Caco-2 (cell line): ENCODE data around the gene TGFA. TPM values are rescaled to one million over a fixed set of nuclear protein-coding genes. Genes with fewer than 3 reads are reported as not detected.

Experiments used
- BruUV-seq: library from RNA; stranded (reverse); fragments of 400-500 nt; replicated peaks from 2 replicates; lab custom pipeline; 2021; lab: Mats Ljungman, UMichigan
- CTCF ChIA-PET: fragments of 300-600 bp; sonication (Branson Sonifier 250); formaldehyde crosslinking; loops from one replicate; lab custom pipeline; 2022; ENCODE audit warnings: antibody characterized with exemption; lab: Charles Lee
- POLR2A ChIA-PET: fragments of 300-600 bp; sonication (Branson Sonifier 250); formaldehyde crosslinking; loops from one replicate; lab custom pipeline; 2022; ENCODE audit warnings: antibody characterized with exemption; lab: Charles Lee
- DNase-seq, 2 experiments: peaks; one replicate each; pipeline versions ENCODE4 v3.0.0 to v3.0.0-alpha.2; 2020 to 2022
- H3K27me3 ChIP-seq: replicated peaks from 2 replicates; pipeline ENCODE4 v1.6.0; 2011; ENCODE audit warnings: low read length; ENCODE audit not compliant: control insufficient read depth, insufficient read depth
- H3K36me3 ChIP-seq: 2 replicates; pipeline ENCODE4 v1.5.1; 2011; ENCODE audit warnings: low read length; ENCODE audit not compliant: control insufficient read depth, insufficient read depth
- H3K4me1 ChIP-seq: fragments of 250-450 bp; sonication (Bioruptor Pico); 2 replicates; pipeline ENCODE4 v1.5.1; 2020; ENCODE audit warnings: mild to moderate bottlenecking
- H3K4me3 ChIP-seq: 2 replicates; pipeline ENCODE4 v1.5.1; 2011; ENCODE audit warnings: low read depth, mild to moderate bottlenecking, control low read depth, low read length
- H3K9me3 ChIP-seq: fragments of 250-450 bp; sonication (Bioruptor Pico); 2 replicates; pipeline ENCODE4 v1.5.1; 2020; ENCODE audit warnings: mild to moderate bottlenecking, moderate library complexity
- H3K27ac Mint-ChIP-seq: one replicate; pipeline ENCODE4 v1.8.0; 2022; ENCODE audit warnings: mixed read lengths; ENCODE audit not compliant: unreplicated experiment
- H3K27me3 Mint-ChIP-seq: one replicate; pipeline ENCODE4 v1.8.0; 2022; ENCODE audit warnings: mixed read lengths; ENCODE audit not compliant: insufficient read depth, unreplicated experiment
- H3K36me3 Mint-ChIP-seq: one replicate; pipeline ENCODE4 v1.8.0; 2022; ENCODE audit warnings: mild to moderate bottlenecking, mixed read lengths; ENCODE audit not compliant: insufficient read depth, unreplicated experiment
- H3K4me1 Mint-ChIP-seq: one replicate; pipeline ENCODE4 v1.8.0; 2022; ENCODE audit warnings: low read depth, mixed read lengths; ENCODE audit not compliant: unreplicated experiment
- H3K4me3 Mint-ChIP-seq: one replicate; pipeline ENCODE4 v1.8.0; 2022; ENCODE audit warnings: mild to moderate bottlenecking, moderate library complexity, mixed read lengths; ENCODE audit not compliant: unreplicated experiment
- H3K9me3 Mint-ChIP-seq: one replicate; pipeline ENCODE4 v1.8.0; 2022; ENCODE audit warnings: mixed read lengths; ENCODE audit not compliant: unreplicated experiment
- intact Hi-C: fragments of 100-400 bp; cut with micrococcal nuclease; formaldehyde crosslinking; loops from one replicate; pipeline ENCODE4 v1.10.0; 2022; ENCODE audit not compliant: unreplicated experiment
- total RNA-seq: library from RNA; stranded (reverse); gene quantifications from 2 replicates; pipeline ENCODE4 v1.2.3, GENCODE V29; 2022
- TF ChIP-seq, protein P1 (sequence below), 2 experiments: fragments of 200-600 bp in 1 of 2; IDR thresholded peaks; 1 replicate in 1 of 2; 2 replicates in 1 of 2; pipeline versions ENCODE4 v1.5.1 to v1.8.0; 2011 to 2022; ENCODE audit warnings: antibody characterized with exemption in 1 of 2, control low read depth in 1 of 2, inconsistent platforms in 1 of 2, low read depth in 1 of 2, low read length in 1 of 2, mild to moderate bottlenecking in 1 of 2, moderate library complexity in 1 of 2; ENCODE audit not compliant: insufficient read depth in 1 of 2, severe bottlenecking in 1 of 2, unreplicated experiment in 1 of 2

The TGFA gene
- total RNA-seq, 1 experiment from 2014 or later, result 0.70 TPM

DNA sequence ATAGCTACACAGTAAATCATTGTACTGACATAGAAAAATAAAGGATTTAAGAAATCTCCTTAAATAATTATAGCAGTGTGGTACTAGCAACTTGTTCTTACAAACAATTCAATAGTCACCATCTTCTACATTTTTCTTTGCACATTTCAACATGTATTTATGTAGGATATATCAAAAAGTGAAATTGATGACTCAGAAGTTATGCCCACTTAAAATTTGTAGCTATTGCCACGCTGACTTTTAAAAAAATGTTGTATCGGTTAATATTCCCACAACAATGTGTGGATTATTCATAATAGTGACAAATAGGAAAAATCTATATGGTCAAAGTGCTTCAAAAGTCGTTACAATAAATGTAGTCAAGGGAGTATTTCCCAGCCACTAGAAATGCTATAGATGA lies 6.7 kb downstream of the TGFA start:
- POLR2A ChIA-PET, result no interaction called here
- H3K27me3 ChIP-seq, result 0 out of 2 replicates have a peak, but pooled peaks cover 4% of the 10 kb centered on the region
- Mint-ChIP-seq H3K9me3 (no peaks in the 10 kb centered on the region), H3K27ac (no peak overlapping the region), H3K4me3 (no peak overlapping the region), H3K36me3 (no peaks in the 10 kb centered on the region), H3K27me3 (peaks cover 24% of the 10 kb centered on the region), H3K4me1 (no peaks in the 10 kb centered on the region)
- TF ChIP-seq, protein P1, sequence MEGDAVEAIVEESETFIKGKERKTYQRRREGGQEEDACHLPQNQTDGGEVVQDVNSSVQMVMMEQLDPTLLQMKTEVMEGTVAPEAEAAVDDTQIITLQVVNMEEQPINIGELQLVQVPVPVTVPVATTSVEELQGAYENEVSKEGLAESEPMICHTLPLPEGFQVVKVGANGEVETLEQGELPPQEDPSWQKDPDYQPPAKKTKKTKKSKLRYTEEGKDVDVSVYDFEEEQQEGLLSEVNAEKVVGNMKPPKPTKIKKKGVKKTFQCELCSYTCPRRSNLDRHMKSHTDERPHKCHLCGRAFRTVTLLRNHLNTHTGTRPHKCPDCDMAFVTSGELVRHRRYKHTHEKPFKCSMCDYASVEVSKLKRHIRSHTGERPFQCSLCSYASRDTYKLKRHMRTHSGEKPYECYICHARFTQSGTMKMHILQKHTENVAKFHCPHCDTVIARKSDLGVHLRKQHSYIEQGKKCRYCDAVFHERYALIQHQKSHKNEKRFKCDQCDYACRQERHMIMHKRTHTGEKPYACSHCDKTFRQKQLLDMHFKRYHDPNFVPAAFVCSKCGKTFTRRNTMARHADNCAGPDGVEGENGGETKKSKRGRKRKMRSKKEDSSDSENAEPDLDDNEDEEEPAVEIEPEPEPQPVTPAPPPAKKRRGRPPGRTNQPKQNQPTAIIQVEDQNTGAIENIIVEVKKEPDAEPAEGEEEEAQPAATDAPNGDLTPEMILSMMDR (IDR thresholded peaks at IDR 0.05; ENCODE audit: insufficient read depth in 1 of 2, low read depth in 1 of 2, low read length in 1 of 2, severe bottlenecking in 1 of 2, unreplicated experiment in 1 of 2), result no peak
- no peaks in the 10 kb centered on the region for H3K36me3 ChIP-seq
- H3K4me3 ChIP-seq, result no peak overlapping the region
- no TSS peak for BruUV-seq
- intact Hi-C loops, result no loop called here
- no peak for DNase-seq
- CTCF ChIA-PET, result interaction anchor here (0.7 kb wide), 1 partner anchor 9 kb away, joined by 3 read pairs; no protein-coding TSS in a partner anchor
- no peaks in the 10 kb centered on the region; the same call in 1 of the 2 replicates for H3K4me1 ChIP-seq
- no peaks in the 10 kb centered on the region for H3K9me3 ChIP-seq

- POLR2A ChIA-PET, result no interaction called here
- H3K4me3 Mint-ChIP-seq, result no peak overlapping the region
- H3K4me1 Mint-ChIP-seq, result no peaks in the 10 kb centered on the region
- H3K27me3 ChIP-seq, result 0 out of 2 replicates have a peak, but pooled peaks cover 4% of the 10 kb centered on the region
- CTCF ChIA-PET, result no interaction called here
- no peak for DNase-seq
- H3K4me3 ChIP-seq, result no peak overlapping the region
- no peaks in the 10 kb centered on the region for H3K9me3 Mint-ChIP-seq
- H3K27ac Mint-ChIP-seq, result no peak overlapping the region
- peaks cover 24% of the 10 kb centered on the region for H3K27me3 Mint-ChIP-seq
- no TSS peak for BruUV-seq
- H3K9me3 ChIP-seq, result no peaks in the 10 kb centered on the region
- H3K36me3 ChIP-seq, result no peaks in the 10 kb centered on the region
- intact Hi-C loops, result no loop called here
- TF ChIP-seq, protein P1 (IDR thresholded peaks at IDR 0.05; ENCODE audit: insufficient read depth in 1 of 2, low read depth in 1 of 2, low read length in 1 of 2, severe bottlenecking in 1 of 2, unreplicated experiment in 1 of 2), result no peak
- no peaks in the 10 kb centered on the region for H3K4me1 ChIP-seq
- H3K36me3 Mint-ChIP-seq, result no peaks in the 10 kb centered on the region
Measured at GRCh38 chr2:70546376-70546775, 7.2 kb downstream of the TGFA start.

DNA sequence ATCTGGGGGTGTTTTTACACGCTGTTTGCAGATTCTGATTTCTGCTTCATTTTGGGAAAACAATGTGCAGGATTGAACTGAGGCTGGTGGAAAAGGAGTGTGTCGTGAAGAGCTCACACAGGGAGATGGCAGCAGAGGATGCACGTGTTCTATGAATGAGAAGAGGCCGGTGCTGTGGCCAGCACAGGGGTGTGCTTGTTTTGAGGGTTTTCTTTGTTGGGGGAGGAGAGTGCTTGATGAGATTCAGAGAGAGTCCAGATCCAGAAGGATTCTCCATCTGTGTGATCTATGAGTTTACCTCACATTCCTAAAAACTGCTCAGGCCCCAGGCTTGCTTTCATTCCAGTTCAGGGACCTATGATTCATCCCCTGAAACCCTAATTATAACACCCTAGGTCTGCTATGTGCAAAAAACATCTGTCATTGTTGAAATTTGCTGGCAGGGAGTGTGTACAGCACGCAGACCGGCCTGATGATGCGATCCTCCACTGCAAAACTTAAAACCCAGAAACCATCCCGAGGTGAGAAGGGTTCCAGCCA lies 12.1 kb downstream of the TGFA start:
- no peaks in the 10 kb centered on the region for H3K36me3 Mint-ChIP-seq
- Histone ChIP-seq H3K4me1 (no peaks in the 10 kb centered on the region), H3K4me3 (no peak overlapping the region), H3K27me3 (no peaks in the 10 kb centered on the region; the same call in 1 of the 2 replicates), H3K9me3 (no peaks in the 10 kb centered on the region), H3K36me3 (no peaks in the 10 kb centered on the region)
- TF ChIP-seq, protein P1 (IDR thresholded peaks at IDR 0.05; ENCODE audit: insufficient read depth in 1 of 2, low read depth in 1 of 2, low read length in 1 of 2, severe bottlenecking in 1 of 2, unreplicated experiment in 1 of 2), result peak in 1 of 2 experiments; percentile 14
- BruUV-seq, result no TSS peak
- H3K9me3 Mint-ChIP-seq, result peaks cover 4% of the 10 kb centered on the region
- POLR2A ChIA-PET, result no interaction called here
- H3K4me1 Mint-ChIP-seq, result no peaks in the 10 kb centered on the region
- CTCF ChIA-PET, result no interaction called here
- no peak overlapping the region for H3K27ac Mint-ChIP-seq
- no peak overlapping the region for H3K4me3 Mint-ChIP-seq
- intact Hi-C loops, result no loop called here
- peaks cover 31% of the 10 kb centered on the region for H3K27me3 Mint-ChIP-seq
- no peak for DNase-seq
